IMR-90 (cell line): ENCODE measurements around the gene CPED1. TPM values are rescaled to one million over a fixed set of nuclear protein-coding genes. Genes with fewer than 3 reads are reported as not detected.

Source experiments
- ATAC-seq: fragments of 200-7000 bp; cut with Tn5 transposase; 2 replicates; pipeline ENCODE4 v1.9.1; 2020; ENCODE audit warnings: low read depth, mild to moderate bottlenecking, moderate library complexity
- BruUV-seq: library from RNA; stranded (reverse); fragments of 400-500 nt; replicated peaks from 2 replicates; lab custom pipeline; 2021; lab: Mats Ljungman, UMichigan
- CTCF ChIA-PET: fragments of 300-600 bp; formaldehyde crosslinking; extraction: SDS; loops from one replicate; lab custom pipeline; 2021; ENCODE audit warnings: antibody characterized with exemption; lab: Yijun Ruan, JAX
- POLR2A ChIA-PET: fragments of 300-600 bp; sonication (Branson Sonifier 250); formaldehyde crosslinking; loops from one replicate; lab custom pipeline; 2022; ENCODE audit warnings: antibody characterized with exemption; ENCODE audit not compliant: unreplicated experiment; lab: Charles Lee
- DNase-seq: peaks from one replicate; pipeline ENCODE4 v3.0.0; 2013
- H2AFZ ChIP-seq: replicated peaks from 2 replicates; pipeline ENCODE3; 2013; ENCODE audit warnings: low read length, mild to moderate bottlenecking; ENCODE audit not compliant: poor library complexity
- H2AK5ac ChIP-seq: 2 replicates; pipeline ENCODE4 v1.6.1; 2013; ENCODE audit warnings: low read depth, low read length, inconsistent platforms
- H2AK9ac ChIP-seq: replicated peaks from 2 replicates; pipeline ENCODE3; 2013; ENCODE audit warnings: mild to moderate bottlenecking, low read depth, low read length, moderate library complexity; ENCODE audit not compliant: poor library complexity
- H2BK120ac ChIP-seq: 2 replicates; pipeline ENCODE4 v1.6.1; 2013; ENCODE audit warnings: low read depth, low read length, inconsistent platforms
- H2BK15ac ChIP-seq: 3 replicates; pipeline ENCODE4 v1.6.1; 2013; ENCODE audit warnings: low read depth, low read length, inconsistent platforms
- H2BK20ac ChIP-seq: 2 replicates; pipeline ENCODE4 v1.6.1; 2013; ENCODE audit warnings: low read depth, mild to moderate bottlenecking, inconsistent platforms, low read length, moderate library complexity
- H2BK5ac ChIP-seq: 2 replicates; pipeline ENCODE4 v1.6.1; 2013; ENCODE audit warnings: mild to moderate bottlenecking, low read depth, low read length, inconsistent platforms; ENCODE audit not compliant: poor library complexity, severe bottlenecking
- H3K14ac ChIP-seq: replicated peaks from 2 replicates; pipeline ENCODE4 v1.6.1; 2013; ENCODE audit warnings: low read depth, low read length, inconsistent platforms
- H3K18ac ChIP-seq: 2 replicates; pipeline ENCODE4 v1.6.1; 2013; ENCODE audit warnings: low read depth, low read length, control low read depth
- H3K23ac ChIP-seq: 2 replicates; pipeline ENCODE4 v1.6.1; 2013; ENCODE audit warnings: low read depth, low read length, inconsistent platforms
- H3K27ac ChIP-seq: 2 replicates; pipeline ENCODE4 v1.5.1; 2013; ENCODE audit warnings: mild to moderate bottlenecking, control low read depth, low read length; ENCODE audit not compliant: insufficient read depth
- H3K27me3 ChIP-seq: 2 replicates; pipeline ENCODE4 v1.6.1; 2013; ENCODE audit warnings: low read length; ENCODE audit not compliant: control insufficient read depth, insufficient read depth
- H3K36me3 ChIP-seq: 2 replicates; pipeline ENCODE4 v1.6.1; 2013; ENCODE audit warnings: low read length, mixed read lengths; ENCODE audit not compliant: control insufficient read depth, insufficient read depth
- H3K4ac ChIP-seq: 2 replicates; pipeline ENCODE4 v1.6.1; 2013; ENCODE audit warnings: low read depth, low read length, inconsistent platforms
- H3K4me1 ChIP-seq: 2 replicates; pipeline ENCODE4 v1.6.1; 2013; ENCODE audit warnings: low read length, mixed read lengths; ENCODE audit not compliant: control insufficient read depth, insufficient read depth
- H3K4me2 ChIP-seq: 2 replicates; pipeline ENCODE4 v1.6.1; 2013; ENCODE audit warnings: low read depth, mild to moderate bottlenecking, control low read depth, low read length, moderate library complexity
- H3K4me3 ChIP-seq: 2 replicates; pipeline ENCODE4 v1.5.1; 2013; ENCODE audit warnings: low read depth, mild to moderate bottlenecking, control low read depth, low read length, moderate library complexity; ENCODE audit not compliant: insufficient read depth
- H3K56ac ChIP-seq: 2 replicates; pipeline ENCODE4 v1.6.1; 2013; ENCODE audit warnings: low read length, inconsistent platforms; ENCODE audit not compliant: insufficient read depth; ENCODE audit errors: extremely low read depth
- H3K79me1 ChIP-seq, 2 experiments: 2 replicates each; pipeline ENCODE4 v1.6.1; 2013; ENCODE audit warnings: low read length in 2 of 2, inconsistent platforms in 1 of 2, low read depth in 1 of 2
- H3K9ac ChIP-seq: 2 replicates; pipeline ENCODE4 v1.6.1; 2013; ENCODE audit warnings: low read depth, low read length, control low read depth
- H3K9me1 ChIP-seq: 2 replicates; pipeline ENCODE4 v1.6.1; 2013; ENCODE audit warnings: low read length, inconsistent platforms; ENCODE audit not compliant: insufficient read depth
- H3K9me3 ChIP-seq: 2 replicates; pipeline ENCODE4 v1.6.1; 2013; ENCODE audit warnings: low read length; ENCODE audit not compliant: control insufficient read depth, insufficient read depth
- H4K20me1 ChIP-seq: 2 replicates; pipeline ENCODE4 v1.6.1; 2013; ENCODE audit warnings: low read length, inconsistent platforms; ENCODE audit not compliant: insufficient read depth
- H4K5ac ChIP-seq: 2 replicates; pipeline ENCODE4 v1.6.1; 2013; ENCODE audit warnings: mild to moderate bottlenecking, low read depth, low read length, control low read depth
- H4K8ac ChIP-seq, 2 experiments: 2 replicates each; pipeline ENCODE4 v1.6.1; 2013; ENCODE audit warnings: low read depth in 2 of 2, low read length in 2 of 2, control low read depth in 1 of 2, inconsistent platforms in 1 of 2
- H4K91ac ChIP-seq: 2 replicates; pipeline ENCODE4 v1.6.1; 2013; ENCODE audit warnings: low read depth, low read length, inconsistent platforms; ENCODE audit not compliant: insufficient read depth
- BHLHE40 ChIP-seq: fragments of 150-350 bp; IDR thresholded peaks from 2 replicates; pipeline ENCODE4 v1.6.1; 2016; ENCODE audit warnings: mild to moderate bottlenecking, low read depth, low read length
- CHD1 ChIP-seq: IDR thresholded peaks from 2 replicates; pipeline ENCODE4 v1.6.1; 2012; ENCODE audit warnings: low read depth, low read length, improper control_type of control experiment
- FOS ChIP-seq: fragments of 150-350 bp; IDR thresholded peaks from 2 replicates; pipeline ENCODE4 v1.6.1; 2016; ENCODE audit warnings: low read depth, low read length
- MAFK ChIP-seq: IDR thresholded peaks from 2 replicates; pipeline ENCODE4 v1.6.1; 2012; ENCODE audit warnings: low read depth, low read length, improper control_type of control experiment
- MXI1 ChIP-seq: IDR thresholded peaks from 2 replicates; pipeline ENCODE4 v1.6.1; 2012; ENCODE audit warnings: low read depth, mild to moderate bottlenecking, low read length, moderate library complexity, borderline replicate concordance
- RAD21 ChIP-seq: IDR thresholded peaks from 2 replicates; pipeline ENCODE4 v1.6.1; 2012; ENCODE audit warnings: low read length, improper control_type of control experiment
- RCOR1 ChIP-seq: IDR thresholded peaks from 2 replicates; pipeline ENCODE4 v1.6.1; 2012; ENCODE audit warnings: mild to moderate bottlenecking, low read length, improper control_type of control experiment; ENCODE audit not compliant: insufficient replicate concordance
- WGBS, 2 experiments: methylation state at CpG; one replicate each; pipeline versions ENCODE4 v1.1.5 to v1.1.7; 2013; ENCODE audit warnings: missing lambda C conversion rate in 2 of 2; ENCODE audit not compliant: insufficient read length in 1 of 2; ENCODE audit errors: extremely low coverage in 2 of 2; 5-methylcytosine and 5-hydroxymethylcytosine counted together
- dilution Hi-C: fragments of 300-500 bp; cut with HindIII; formaldehyde crosslinking; loops from one replicate; pipeline ENCODE4 v1.14.3; 2018; ENCODE audit warnings: low sequenced_read_pairs; ENCODE audit not compliant: unreplicated experiment
- in situ Hi-C: fragments of 300-500 bp; cut with MboI; formaldehyde crosslinking; loops from 3 replicates; pipeline ENCODE4 v1.14.3; 2019; ENCODE audit warnings: low sequenced_read_pairs, inconsistent platforms, mixed read lengths
- intact Hi-C: fragments of 100-400 bp; cut with micrococcal nuclease; formaldehyde crosslinking; loops from 2 replicates; pipeline ENCODE4 v1.10.0; 2022
- polyA plus RNA-seq, 3 experiments: library from polyadenylated mRNA; depleted of rRNA; stranded (reverse); fragments of >200 nt; gene quantifications; 2 replicates each; pipeline ENCODE4 v1.2.3, GENCODE V29; 2012; ENCODE audit warnings: low replicate concordance in 1 of 3
- total RNA-seq: library from RNA; depleted of rRNA; stranded (reverse); fragments of >200 nt; gene quantifications from 2 replicates; pipeline ENCODE4 v1.2.3, GENCODE V29; 2012
- TF ChIP-seq, protein P1 (sequence below): fragments of 150-350 bp; IDR thresholded peaks from 2 replicates; pipeline ENCODE4 v1.6.1; 2017; ENCODE audit warnings: mild to moderate bottlenecking, antibody characterized with exemption, low read length, low read depth

CPED1 gene
- total and polyA plus RNA-seq, 2 of the 4 experiments (the other 2 are of a cell fraction): 31.2 to 96.8 TPM

DNA sequence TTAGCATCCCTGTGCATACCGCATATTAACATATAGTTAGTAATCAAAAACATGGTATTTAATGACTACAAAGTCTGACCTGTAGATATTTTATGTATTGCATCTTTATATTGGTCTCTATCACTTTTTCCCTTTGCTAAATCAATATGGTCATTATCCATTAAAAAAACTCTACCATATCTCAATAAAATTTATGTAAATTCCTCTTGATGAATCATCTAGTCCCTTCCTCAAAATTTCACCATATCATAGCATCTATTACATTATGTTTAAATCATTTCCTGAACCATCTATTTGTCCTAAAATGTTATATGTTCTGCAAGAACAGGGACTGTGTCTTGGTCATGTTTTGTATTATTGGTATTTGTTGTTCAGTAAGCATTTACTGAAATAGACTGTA, 45.6 kb upstream of the CPED1 start:
- H2AFZ ChIP-seq: no peak overlapping the region
- ChIA-PET CTCF (no interaction called here), POLR2A (no interaction called here)
- in situ Hi-C loops (no loop called here), intact Hi-C loops (loop anchor here (5.0 kb wide), 1 partner anchor 86 kb away; the partner anchor contains the start of gene TSPAN12), dilution Hi-C loops (no loop called here)
- no peak overlapping the region for H3K56ac ChIP-seq
- H4K20me1 ChIP-seq: no peaks in the 10 kb centered on the region
- H3K79me1 ChIP-seq: no peaks in the 10 kb centered on the region
- no peak overlapping the region for H4K91ac ChIP-seq
- no peaks in the 10 kb centered on the region for H3K9me3 ChIP-seq
- H3K4ac ChIP-seq: no peak overlapping the region
- no peak overlapping the region for H3K4me2 ChIP-seq
- no peak overlapping the region for H2BK15ac ChIP-seq
- H4K8ac ChIP-seq: no peak overlapping the region
- 0 out of 2 replicates have a peak, but pooled peaks cover 2% of the 10 kb centered on the region for H3K27me3 ChIP-seq
- no peak overlapping the region for H2AK9ac ChIP-seq
- TF ChIP-seq FOS: no peak
- no peak for TF ChIP-seq MAFK
- TF ChIP-seq, protein P1, sequence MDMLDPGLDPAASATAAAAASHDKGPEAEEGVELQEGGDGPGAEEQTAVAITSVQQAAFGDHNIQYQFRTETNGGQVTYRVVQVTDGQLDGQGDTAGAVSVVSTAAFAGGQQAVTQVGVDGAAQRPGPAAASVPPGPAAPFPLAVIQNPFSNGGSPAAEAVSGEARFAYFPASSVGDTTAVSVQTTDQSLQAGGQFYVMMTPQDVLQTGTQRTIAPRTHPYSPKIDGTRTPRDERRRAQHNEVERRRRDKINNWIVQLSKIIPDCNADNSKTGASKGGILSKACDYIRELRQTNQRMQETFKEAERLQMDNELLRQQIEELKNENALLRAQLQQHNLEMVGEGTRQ: no peak
- TF ChIP-seq MXI1: no peak
- no peak for TF ChIP-seq BHLHE40
- TF ChIP-seq RCOR1: no peak
- TF ChIP-seq CHD1: no peak
- TF ChIP-seq RAD21: no peak
- H2BK120ac ChIP-seq: no peak overlapping the region
- no peak overlapping the region for H3K27ac ChIP-seq
- H3K9ac ChIP-seq: no peak overlapping the region
- no TSS peak for BruUV-seq
- no peak overlapping the region for H2BK20ac ChIP-seq
- no peak overlapping the region for H3K23ac ChIP-seq
- H3K18ac ChIP-seq: no peak overlapping the region
- DNase-seq: no peak
- no CpG with 5 or more reads among the region's 1 CpG for WGBS, 2 experiments
- H2AK5ac ChIP-seq: no peak overlapping the region
- no peak overlapping the region for H4K5ac ChIP-seq
- H2BK5ac ChIP-seq: no peak overlapping the region
- ATAC-seq: no peak
- no peak overlapping the region for H3K14ac ChIP-seq
- no peak overlapping the region for H3K4me3 ChIP-seq
- H3K4me1 ChIP-seq: no peaks in the 10 kb centered on the region
- H3K9me1 ChIP-seq: no peaks in the 10 kb centered on the region
- H3K36me3 ChIP-seq: no peaks in the 10 kb centered on the region
